Measurements from ENCODE around the gene ADIPOR2. TPM values are rescaled to one million over a fixed set of nuclear protein-coding genes. Genes with fewer than 3 reads are reported as not detected.
"Not testable (repeated sequence)": the region's sequence is repeated elsewhere in the genome, so short reads cannot be mapped to it uniquely, and the experiment has no call there.

ADIPOR2 gene
- total RNA-seq, 4 donors from 2014 or later: 46.0 to 59.3 (median 52.4) TPM

- peaks cover 29 to 45% of the 10 kb centered on the region in 2 donors for H3K4me1 ChIP-seq
- intact Hi-C loops (cut with DNase I): loop anchor here (10.0 kb wide), 1 partner anchor 72 kb away; no protein-coding TSS in a partner anchor
- H3K9me3 ChIP-seq; H3K4me3 ChIP-seq (replicated peaks in 1 of 3); H3K27me3 ChIP-seq; H3K36me3 ChIP-seq; DNase-seq: not testable (repeated sequence)
- WGBS, 2 donors: 81 to 89% methylated on average over 5 of the region's 5 CpGs
- H3K27ac ChIP-seq: peak overlapping the region in 2 of 3 donors; percentile 75 to 85
Measured at GRCh38 chr12:1712305-1712704, 21.4 kb downstream of the ADIPOR2 start.

GRCh38 chr12:1712852-1713251 is 22.0 kb downstream of the ADIPOR2 start:
- peak; percentile 70 to 71 for DNase-seq
- H3K9me3 ChIP-seq; H3K36me3 ChIP-seq; H3K4me3 ChIP-seq (replicated peaks in 1 of 3); H3K27me3 ChIP-seq: not testable (repeated sequence)
- 34 to 51% methylated on average over 5 of the region's 5 CpGs for WGBS, 2 donors
- Histone ChIP-seq H3K27ac (peak overlapping the region in 2 of 3 donors; percentile 75 to 85), H3K4me1 (peaks cover 29 to 45% of the 10 kb centered on the region in 2 donors)
- intact Hi-C loops (cut with DNase I): loop anchor here (10.0 kb wide), 1 partner anchor 72 kb away; no protein-coding TSS in a partner anchor

- not testable (repeated sequence) for H3K9me3 ChIP-seq; H3K27me3 ChIP-seq; H3K4me3 ChIP-seq (replicated peaks in 1 of 3); DNase-seq; H3K36me3 ChIP-seq
- H3K4me1 ChIP-seq: peaks cover 29 to 50% of the 10 kb centered on the region in 2 donors
- WGBS, 2 donors: 95 to 99% methylated on average over 14 of the region's 14 CpGs
- intact Hi-C loops (cut with DNase I): loop anchor here (10.0 kb wide), 1 partner anchor 71 kb away; no protein-coding TSS in a partner anchor
- H3K27ac ChIP-seq: peak overlapping the region in 1 of 3 donors; percentile 75
Measured at GRCh38 chr12:1713783-1714348, 23.0 kb downstream of the ADIPOR2 start.

GRCh38 chr12:1715459-1715858 is 24.6 kb downstream of the ADIPOR2 start:
- WGBS, 2 donors: 96 to 97% methylated on average over 8 of the region's 8 CpGs

GRCh38 chr12:1716215-1716862 is 25.5 kb downstream of the ADIPOR2 start:
- intact Hi-C loops (cut with DNase I): loop anchor here (10.0 kb wide), 1 partner anchor 68 kb away; no protein-coding TSS in a partner anchor
- Histone ChIP-seq H3K27me3 (no peaks in the 10 kb centered on the region), H3K36me3 (no peaks in the 10 kb centered on the region), H3K9me3 (no peaks in the 10 kb centered on the region), H3K27ac (no peak overlapping the region), H3K4me1 (peaks cover 26 to 56% of the 10 kb centered on the region in 2 donors), H3K4me3 (replicated peaks in 1 of 3) (no peak overlapping the region)
- no peak for DNase-seq
- WGBS, 2 donors: 81 to 82% methylated on average over 3 of the region's 3 CpGs
- TF ChIP-seq CTCF (IDR thresholded peaks at IDR 0.05): no peak
- no peak for TF ChIP-seq POLR2A (IDR thresholded peaks at IDR 0.05)

More at GRCh38 chr12:1715459-1715858, 24.6 kb downstream of the ADIPOR2 start:
- H3K4me1 ChIP-seq: peaks cover 29 to 62% of the 10 kb centered on the region in 2 donors
- H3K27me3 ChIP-seq; H3K27ac ChIP-seq; H3K9me3 ChIP-seq; H3K4me3 ChIP-seq (replicated peaks in 1 of 3); H3K36me3 ChIP-seq: not testable (repeated sequence)
- DNase-seq: peak in 1 of 2 donors; percentile 24
- intact Hi-C loops (cut with DNase I): loop anchor here (10.0 kb wide), 1 partner anchor 69 kb away; no protein-coding TSS in a partner anchor

- Histone ChIP-seq H3K9me3 (no peaks in the 10 kb centered on the region), H3K27ac (no peak overlapping the region), H3K36me3 (no peaks in the 10 kb centered on the region), H3K4me1 (peaks cover 26 to 54% of the 10 kb centered on the region in 2 donors), H3K27me3 (no peaks in the 10 kb centered on the region), H3K4me3 (replicated peaks in 1 of 3) (no peak overlapping the region)
- TF ChIP-seq CTCF (IDR thresholded peaks at IDR 0.05) (no peak), POLR2A (IDR thresholded peaks at IDR 0.05) (no peak)
- DNase-seq: no peak
- intact Hi-C loops (cut with DNase I): loop anchor here (10.0 kb wide), 1 partner anchor 68 kb away; no protein-coding TSS in a partner anchor
Measured at GRCh38 chr12:1716911-1717310, 26.0 kb downstream of the ADIPOR2 start.

- Histone ChIP-seq H3K27ac (no peak overlapping the region), H3K27me3 (no peaks in the 10 kb centered on the region), H3K36me3 (no peaks in the 10 kb centered on the region), H3K9me3 (no peaks in the 10 kb centered on the region), H3K4me1 (peaks cover 24 to 36% of the 10 kb centered on the region in 2 donors), H3K4me3 (replicated peaks in 1 of 3) (no peak overlapping the region)
- DNase-seq: no peak
- TF ChIP-seq POLR2A (IDR thresholded peaks at IDR 0.05) (no peak), CTCF (IDR thresholded peaks at IDR 0.05) (no peak)
- intact Hi-C loops (cut with DNase I): loop anchor here (10.0 kb wide), 1 partner anchor 66 kb away; no protein-coding TSS in a partner anchor
Measured at GRCh38 chr12:1719139-1719538, 28.3 kb downstream of the ADIPOR2 start.
